Central memory CD4-positive, alpha-beta T cell (primary cell): ENCODE results near the gene INPP5B.

Experiments
- DNase-seq: peaks from one replicate; pipeline ENCODE4 v3.0.0; 2022

Gene INPP5B

GRCh38 chr1:37831109-37831508 lies 115.7 kb downstream of the INPP5B start:
- DNase-seq = no peak

- DNase-seq = no peak
Measured at GRCh38 chr1:37828410-37829074, 118.3 kb downstream of the INPP5B start.

- DNase-seq = no peak
Measured at GRCh38 chr1:37825506-37825905, 121.3 kb downstream of the INPP5B start.

GRCh38 chr1:37824001-37824400 lies 122.9 kb downstream of the INPP5B start:
- DNase-seq = no peak

- DNase-seq = no peak
Measured at GRCh38 chr1:37822906-37823815, 123.7 kb downstream of the INPP5B start.

GRCh38 chr1:37821481-37821880 lies 125.4 kb downstream of the INPP5B start:
- no peak for DNase-seq

GRCh38 chr1:37817481-37817880 lies 129.4 kb downstream of the INPP5B start:
- no peak for DNase-seq

- DNase-seq = no peak
Measured at GRCh38 chr1:37814252-37814651, 132.6 kb downstream of the INPP5B start.

- DNase-seq = no peak
Measured at GRCh38 chr1:37813529-37814145, 133.2 kb downstream of the INPP5B start.

- peak; percentile 61 for DNase-seq
Measured at GRCh38 chr1:37811027-37811655, 135.7 kb downstream of the INPP5B start.
